GM19463 (cell line): ENCODE data around the gene CELF2.

ENCODE experiments used
- ATAC-seq: cut with Tn5 transposase; IDR thresholded peaks from one replicate; pipeline ENCODE4 v1.9.1; 2021; ENCODE audit warnings: mild to moderate bottlenecking, moderate library complexity; ENCODE audit not compliant: unreplicated experiment

The CELF2 gene

DNA sequence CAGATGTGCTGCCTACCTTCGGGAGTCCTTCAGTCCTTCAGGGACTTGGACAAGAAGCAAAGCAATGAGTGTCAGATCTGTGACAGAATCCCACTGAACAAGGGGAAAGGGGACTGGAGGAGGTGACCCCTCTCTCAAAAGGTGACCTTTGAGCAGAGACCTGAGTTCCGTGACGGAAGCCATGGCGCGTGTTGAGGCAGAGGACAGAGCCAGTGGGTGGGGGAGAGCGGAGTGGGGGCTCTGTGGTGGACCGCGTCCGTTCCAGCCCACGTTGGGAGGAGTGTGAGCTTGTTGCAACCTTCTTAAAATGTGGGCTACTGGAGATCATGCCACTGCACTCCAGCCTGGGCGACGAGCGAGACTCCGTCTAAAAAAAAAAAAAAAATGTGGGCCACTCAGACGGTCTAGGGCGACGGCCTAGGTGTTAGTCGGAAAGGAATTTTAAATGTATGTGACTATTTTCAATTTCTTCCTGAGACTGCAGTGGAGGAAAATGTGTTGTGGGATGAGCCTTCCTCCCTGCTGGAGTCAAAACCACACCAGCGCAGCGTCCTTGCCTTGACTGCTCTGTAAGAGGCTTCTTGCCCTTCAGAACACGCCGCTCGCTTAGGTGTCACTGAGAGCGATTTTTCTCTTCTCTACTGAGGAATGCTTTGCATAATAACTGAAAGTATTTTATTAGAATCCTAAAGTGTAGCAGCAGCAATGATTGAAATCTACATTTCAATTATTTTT lies 272.7 kb downstream of the CELF2 start:
- ATAC-seq, result no peak

GRCh38 chr10:11292576-11293302 lies 275.1 kb downstream of the CELF2 start:
- ATAC-seq, result no peak

GRCh38 chr10:11293332-11293731 lies 275.7 kb downstream of the CELF2 start:
- no peak for ATAC-seq

DNA sequence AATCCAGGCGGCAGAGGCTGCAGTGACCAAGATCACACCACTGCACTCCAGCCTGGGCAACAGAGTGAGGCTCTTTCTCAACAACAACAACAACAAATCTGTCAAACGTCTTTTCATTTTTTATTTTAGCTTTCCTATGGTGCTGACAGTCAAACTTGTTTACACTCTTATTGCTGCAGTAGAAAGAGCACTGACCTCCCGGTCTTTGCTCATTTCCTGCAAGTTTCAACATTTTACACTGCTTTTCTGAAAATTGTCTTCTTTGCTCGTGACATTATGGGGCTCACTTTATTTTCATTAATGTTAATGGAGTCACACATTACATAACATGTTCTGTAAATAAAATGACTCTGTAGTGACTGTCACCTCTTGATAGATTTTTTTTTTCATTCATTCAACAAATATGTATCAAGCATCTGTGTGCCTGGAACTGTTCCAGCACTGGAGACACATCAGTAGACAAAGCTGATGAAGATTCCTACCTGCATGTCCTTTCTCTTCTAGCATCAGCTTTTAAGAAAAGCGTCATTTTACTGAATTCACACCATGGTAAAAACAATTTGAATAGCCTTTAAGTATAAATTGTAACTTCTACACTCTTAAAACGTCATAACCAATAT lies 277.3 kb downstream of the CELF2 start:
- ATAC-seq, result no peak

DNA sequence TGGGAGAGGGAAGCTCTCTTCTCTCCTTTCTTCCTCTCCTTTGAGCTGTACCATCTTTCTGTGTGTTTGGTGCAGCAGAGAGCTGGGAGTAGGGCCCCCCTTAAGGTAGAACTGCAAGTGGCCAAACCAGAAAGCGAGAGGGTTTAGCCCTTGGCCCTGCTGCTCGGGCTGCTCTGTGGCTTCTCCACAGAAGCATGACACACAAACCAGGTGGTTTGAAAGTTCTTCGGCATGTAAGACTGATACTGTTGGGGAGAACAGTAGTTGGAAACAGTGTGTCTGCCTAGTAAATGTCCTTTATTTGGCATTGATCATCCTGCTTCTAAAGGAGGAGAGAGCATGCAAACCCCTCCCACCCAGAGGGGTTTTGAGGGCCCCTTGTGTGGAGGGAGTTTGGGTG lies 277.8 kb downstream of the CELF2 start:
- no peak for ATAC-seq

GRCh38 chr10:11297136-11297535 lies 279.5 kb downstream of the CELF2 start:
- ATAC-seq, result no peak

DNA sequence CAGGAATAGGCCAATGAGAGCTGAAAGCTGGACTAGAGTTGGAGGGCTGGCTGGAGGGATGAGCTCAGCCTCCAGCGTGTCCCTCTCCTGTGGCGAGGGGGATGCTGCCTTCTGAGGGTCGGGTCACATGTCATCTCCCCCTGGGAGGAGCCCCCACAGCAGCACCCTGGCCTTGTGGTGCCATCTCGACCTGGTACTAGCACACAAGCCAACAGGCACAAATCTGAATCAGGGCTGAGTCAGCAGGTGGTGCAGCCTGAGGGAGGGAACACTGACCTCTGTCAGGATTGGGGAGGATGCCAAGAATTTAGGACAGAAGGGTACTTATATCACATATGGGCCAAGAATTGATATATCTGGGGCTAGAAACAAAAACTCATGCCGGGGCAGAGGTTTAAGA lies 280.4 kb downstream of the CELF2 start:
- ATAC-seq, result no peak

GRCh38 chr10:11299125-11299524 lies 281.5 kb downstream of the CELF2 start:
- ATAC-seq, result no peak

DNA sequence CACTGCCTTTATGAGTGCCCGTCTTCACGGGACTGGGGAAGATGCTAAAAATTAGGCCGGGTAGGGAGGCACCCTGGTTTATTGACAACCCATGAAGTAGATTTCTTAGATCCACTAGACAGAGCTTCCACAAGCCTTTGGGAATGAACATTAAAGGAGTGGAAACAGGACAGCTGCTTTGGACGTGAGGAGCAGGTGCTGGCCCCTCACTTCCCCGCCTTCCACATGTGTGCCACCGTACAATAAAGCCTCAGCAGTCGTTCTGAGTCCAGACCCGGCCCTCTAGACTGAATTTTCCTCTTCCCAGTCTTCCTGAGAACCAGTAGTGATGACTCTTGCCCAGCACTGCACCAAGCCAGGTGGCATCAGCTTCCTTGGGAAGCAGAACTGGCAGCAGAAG lies 282.4 kb downstream of the CELF2 start:
- ATAC-seq, result no peak

GRCh38 chr10:11300563-11300962 lies 282.9 kb downstream of the CELF2 start:
- no peak for ATAC-seq

- ATAC-seq, result no peak
Measured at GRCh38 chr10:11301571-11302111, 284.0 kb downstream of the CELF2 start.

DNA sequence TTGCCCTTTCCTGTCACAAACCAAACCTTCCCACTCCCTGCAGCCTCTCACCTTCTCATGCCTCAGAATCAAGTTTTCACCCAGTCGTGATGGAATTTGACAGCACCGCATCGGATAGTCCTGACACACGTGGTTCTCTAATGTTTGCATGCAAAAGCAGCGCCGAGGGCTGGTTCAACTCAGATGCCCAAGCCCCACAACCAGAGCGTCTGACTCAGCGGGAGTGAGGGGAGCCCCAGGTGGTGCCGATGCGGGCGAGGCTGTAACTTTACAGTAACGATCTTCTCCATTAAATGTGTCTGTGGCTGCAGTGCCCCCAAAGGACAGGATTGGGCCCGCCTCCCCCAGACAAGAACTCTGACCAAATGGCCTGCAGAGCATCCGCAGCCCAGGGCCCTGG lies 284.5 kb downstream of the CELF2 start:
- ATAC-seq, result no peak

DNA sequence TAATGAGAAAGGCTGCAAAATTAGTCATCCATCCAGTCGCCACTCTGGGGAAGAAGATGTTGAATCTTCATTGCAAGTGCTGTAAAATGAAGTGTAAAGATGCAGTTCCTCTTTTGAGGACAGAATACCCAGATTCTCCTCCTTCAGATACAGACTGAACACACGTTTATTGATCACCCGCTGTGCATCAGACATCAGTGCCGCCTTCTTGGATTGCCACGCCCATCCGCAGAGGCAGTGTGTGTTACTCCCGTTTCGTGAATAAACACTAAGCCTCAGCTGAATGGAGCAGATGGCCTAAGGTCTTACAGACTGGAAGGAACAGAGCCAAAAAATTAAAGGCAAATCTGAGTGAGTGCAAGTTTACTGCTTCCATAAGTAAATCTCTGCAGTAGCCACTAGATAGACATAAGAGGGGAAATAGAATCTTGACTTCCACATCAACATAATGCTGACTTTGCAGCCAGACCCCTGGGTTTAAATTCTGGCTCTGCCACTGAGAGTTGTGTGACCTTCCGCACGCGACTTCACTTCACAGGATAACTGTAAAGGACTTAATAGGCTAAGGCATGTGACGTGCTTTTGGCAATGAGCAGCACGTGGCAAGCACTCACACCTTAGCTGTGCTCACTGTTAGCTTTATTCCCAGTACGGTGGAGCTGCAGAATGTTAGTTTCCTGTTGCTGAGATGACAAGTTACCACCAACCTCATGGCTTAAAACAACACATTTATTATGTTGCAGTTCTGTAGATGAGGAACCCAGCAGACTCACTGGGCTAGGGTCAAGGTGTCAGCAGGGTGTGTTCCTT lies 285.9 kb downstream of the CELF2 start:
- no peak for ATAC-seq

DNA sequence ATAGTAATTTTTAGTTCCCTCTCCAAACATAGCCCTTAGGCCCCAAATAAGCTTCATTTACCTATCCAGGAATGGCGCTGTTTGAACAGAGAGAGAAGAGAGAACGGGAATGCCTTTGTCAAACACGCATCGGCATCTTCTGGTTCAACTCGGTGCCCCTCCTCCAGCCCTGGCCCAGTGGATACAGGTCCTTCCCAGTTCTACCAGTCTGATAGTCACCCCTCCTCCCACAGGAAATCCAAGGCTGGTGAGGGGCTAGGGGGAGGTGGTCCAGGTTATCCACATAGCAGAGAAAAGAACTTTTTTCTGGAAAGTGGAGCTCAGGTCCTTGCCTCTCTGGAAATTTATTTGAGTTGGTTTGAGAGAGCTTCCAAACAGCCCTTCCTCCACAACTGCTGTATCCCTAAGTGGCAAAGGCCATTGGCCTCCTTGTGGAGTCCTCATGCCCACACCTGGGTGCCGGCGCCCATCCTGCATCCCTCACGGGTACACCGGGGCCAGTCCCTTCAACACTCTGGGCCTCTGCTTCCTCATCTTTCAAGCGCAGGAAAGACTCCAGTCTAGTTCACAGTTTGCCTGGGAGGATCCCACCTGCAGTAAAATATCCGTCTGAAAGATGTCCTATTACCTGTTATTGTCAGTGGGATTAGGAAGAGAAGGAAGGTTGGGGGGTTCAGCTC lies 287.4 kb downstream of the CELF2 start:
- no peak for ATAC-seq

DNA sequence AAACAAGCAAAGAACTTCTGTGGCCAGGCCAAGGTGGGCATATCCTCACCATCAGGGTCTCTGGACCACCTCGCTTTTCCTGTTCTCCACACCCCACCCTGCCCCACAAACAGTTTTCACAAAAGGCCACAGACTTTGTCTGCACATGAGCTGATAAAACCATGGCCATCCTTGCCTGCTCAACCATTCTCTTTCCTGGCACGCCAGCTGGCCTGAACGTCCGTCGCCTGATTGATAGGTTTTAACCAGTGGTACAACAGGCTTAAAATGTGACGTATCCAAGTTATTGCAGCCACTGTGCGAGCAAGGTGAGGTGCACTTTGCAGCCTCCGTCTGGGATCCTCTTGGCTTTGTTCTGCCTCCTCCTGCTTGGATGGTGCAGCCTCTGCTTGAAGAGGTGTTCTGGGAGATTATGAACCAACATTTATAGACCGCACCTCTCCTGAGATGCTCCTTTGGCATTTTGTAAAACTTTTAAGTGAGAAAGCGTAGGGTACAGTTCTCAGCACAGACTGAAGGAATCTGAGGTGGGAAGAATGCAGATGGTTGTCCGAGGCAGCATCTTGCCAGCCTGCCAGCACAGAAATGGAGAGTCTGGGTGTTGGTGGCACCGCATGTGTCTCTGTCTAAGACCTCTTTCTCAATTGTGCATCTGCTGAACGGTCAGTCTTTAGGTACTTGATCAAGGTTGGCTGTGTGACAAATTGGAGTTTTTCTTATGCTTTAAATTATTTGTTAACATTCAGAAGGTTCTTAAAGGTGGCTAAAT lies 288.3 kb downstream of the CELF2 start:
- no peak for ATAC-seq

DNA sequence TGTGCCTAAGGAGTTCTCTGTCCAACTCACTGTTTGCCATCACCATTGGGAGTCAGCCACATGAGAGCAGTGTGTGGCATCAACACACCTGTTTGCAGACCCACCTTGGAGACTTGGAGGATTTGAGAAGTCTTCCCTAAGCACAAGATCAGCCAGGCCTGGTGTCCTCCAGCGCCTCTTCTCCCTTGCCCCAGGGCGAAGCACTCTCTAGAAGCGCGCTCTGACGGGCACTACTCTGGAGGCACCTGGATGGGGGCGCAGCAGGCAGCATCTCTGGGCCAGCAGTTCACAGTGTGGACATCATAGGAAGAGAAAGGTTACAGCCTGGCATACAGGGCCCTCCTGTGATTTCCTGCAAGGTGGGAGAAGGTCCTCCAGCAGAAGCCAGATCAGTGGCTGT lies 289.3 kb downstream of the CELF2 start:
- no peak for ATAC-seq

DNA sequence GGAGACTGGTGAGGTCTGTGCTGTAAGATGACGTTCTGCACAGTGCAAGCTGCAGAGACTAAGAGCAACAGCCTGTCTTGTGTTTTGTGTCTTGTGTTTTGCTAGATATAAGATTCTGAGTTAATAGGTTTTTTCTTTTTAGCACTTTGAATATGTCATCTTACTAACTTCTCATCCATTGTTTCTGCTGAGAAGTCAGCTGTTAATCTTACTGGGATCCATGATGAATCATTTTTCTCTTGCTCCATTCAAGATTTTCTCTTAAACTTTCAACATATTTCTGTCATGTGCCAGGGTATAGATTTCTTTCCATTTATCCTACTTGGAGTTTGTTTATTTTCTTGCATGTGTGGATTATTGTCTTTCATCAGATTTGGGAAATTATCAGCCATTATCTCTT lies 290.3 kb downstream of the CELF2 start:
- no peak for ATAC-seq

GRCh38 chr10:11311027-11311426 lies 293.4 kb downstream of the CELF2 start:
- ATAC-seq, result no peak

DNA sequence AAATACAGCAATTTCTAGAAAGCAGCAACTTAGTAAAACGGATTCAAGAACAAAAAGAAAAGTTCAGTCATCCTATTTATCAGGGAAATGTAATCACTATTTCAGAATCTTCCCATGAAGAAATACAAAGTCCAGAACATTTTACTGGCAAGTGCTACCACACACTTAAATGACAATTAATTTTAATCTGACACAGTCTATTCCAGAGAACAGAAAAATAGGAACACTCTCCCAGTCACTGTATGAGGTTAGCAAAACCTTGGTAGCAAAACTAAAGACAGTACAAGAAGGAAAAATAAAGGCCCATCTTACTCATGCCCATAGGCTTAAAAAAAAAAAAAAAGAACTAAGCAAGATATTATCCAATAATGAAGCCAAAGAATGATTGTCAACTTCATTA lies 295.8 kb downstream of the CELF2 start:
- ATAC-seq, result no peak
